OCI-LY7 (cell line): ENCODE measurements around the gene ACAP1. TPM values are rescaled to one million over a fixed set of nuclear protein-coding genes. Genes with fewer than 3 reads are reported as not detected.
A peak's percentile ranks its signal among the peaks of the same experiment; 100 is the strongest.

Source experiments
- BruUV-seq: library from RNA; stranded (reverse); fragments of 400-500 nt; replicated peaks from 2 replicates; lab custom pipeline; 2021; lab: Mats Ljungman, UMichigan
- CTCF ChIA-PET: fragments of 300-600 bp; sonication (Branson Sonifier 250); formaldehyde crosslinking; loops from one replicate; lab custom pipeline; 2022; ENCODE audit warnings: antibody characterized with exemption; ENCODE audit not compliant: unreplicated experiment; lab: Charles Lee
- POLR2A ChIA-PET: fragments of 300-600 bp; sonication (Branson Sonifier 250); formaldehyde crosslinking; loops from one replicate; lab custom pipeline; 2022; ENCODE audit warnings: antibody characterized with exemption; lab: Charles Lee
- DNase-seq: peaks from one replicate; pipeline ENCODE4 v3.0.0-alpha.2; 2015; ENCODE audit warnings: low spot score
- H2AFZ ChIP-seq: fragments of 200-600 bp; sonication (generic), shearing (Covaris generic); 2 replicates; pipeline ENCODE4 v1.6.1; 2014; ENCODE audit warnings: mild to moderate bottlenecking, antibody characterized with exemption, low read length, moderate library complexity
- H3K27ac ChIP-seq: fragments of 200-600 bp; sonication (generic); 2 replicates; pipeline ENCODE4 v1.5.1; 2014; ENCODE audit warnings: mixed run types, low read depth, mild to moderate bottlenecking, moderate library complexity, low read length, inconsistent platforms; ENCODE audit not compliant: poor library complexity, severe bottlenecking
- H3K36me3 ChIP-seq: fragments of 200-600 bp; sonication (generic); 2 replicates; pipeline ENCODE4 v1.6.1; 2014; ENCODE audit warnings: mild to moderate bottlenecking, antibody characterized with exemption, low read length, moderate library complexity, mixed read lengths; ENCODE audit not compliant: insufficient read depth
- H3K4me1 ChIP-seq: fragments of 200-600 bp; sonication (generic); 2 replicates; pipeline ENCODE4 v1.5.1; 2014; ENCODE audit warnings: mild to moderate bottlenecking, low read length; ENCODE audit not compliant: insufficient read depth, poor library complexity, severe bottlenecking
- H3K4me2 ChIP-seq: fragments of 200-600 bp; sonication (generic); 2 replicates; pipeline ENCODE4 v1.6.1; 2014; ENCODE audit warnings: mild to moderate bottlenecking, low read length
- H3K4me3 ChIP-seq: fragments of 200-600 bp; sonication (generic); 2 replicates; pipeline ENCODE4 v1.5.1; 2014; ENCODE audit warnings: mild to moderate bottlenecking, low read depth, low read length; ENCODE audit not compliant: poor library complexity, severe bottlenecking
- H3K79me2 ChIP-seq: fragments of 200-600 bp; sonication (generic); 2 replicates; pipeline ENCODE4 v1.6.1; 2016; ENCODE audit warnings: low read depth, mild to moderate bottlenecking, low read length, moderate library complexity, mixed read lengths; ENCODE audit not compliant: insufficient read depth
- H3K9me2 ChIP-seq: fragments of 200-600 bp; sonication (generic); 2 replicates; pipeline ENCODE4 v1.6.1; 2016; ENCODE audit warnings: mild to moderate bottlenecking, low read length, mixed read lengths; ENCODE audit not compliant: insufficient read depth
- H3K9me3 ChIP-seq: fragments of 200-600 bp; sonication (generic); 2 replicates; pipeline ENCODE4 v1.6.1; 2014; ENCODE audit warnings: mild to moderate bottlenecking, mixed run types, low read length, mixed read lengths
- H4K20me1 ChIP-seq: fragments of 200-600 bp; sonication (generic); 2 replicates; pipeline ENCODE4 v1.6.1; 2014; ENCODE audit warnings: mild to moderate bottlenecking, antibody characterized with exemption, low read length, moderate library complexity, mixed read lengths; ENCODE audit not compliant: insufficient read depth
- CTCF ChIP-seq: fragments of 200-600 bp; sonication (generic); conservative IDR thresholded peaks from 2 replicates; pipeline ENCODE4 v1.5.1; 2014; ENCODE audit warnings: mild to moderate bottlenecking, antibody characterized with exemption, low read length, moderate library complexity, mixed read lengths
- EZH2phosphoT487 ChIP-seq: fragments of 200-600 bp; sonication (generic); IDR thresholded peaks from 2 replicates; pipeline ENCODE4 v1.6.1; 2018; ENCODE audit warnings: low read depth, borderline replicate concordance, mild to moderate bottlenecking, mixed run types, antibody characterized with exemption, low read length, moderate library complexity, mixed read lengths
- intact Hi-C: fragments of 100-400 bp; cut with micrococcal nuclease; formaldehyde crosslinking; loops from one replicate; pipeline ENCODE4 v1.10.0; 2022; ENCODE audit not compliant: unreplicated experiment
- total RNA-seq, 2 experiments: library from RNA; depleted of rRNA in 1 of 2; stranded (reverse); fragments of >200 nt in 1 of 2; shearing (Covaris generic) in 1 of 2; gene quantifications; 2 replicates each; pipeline ENCODE4 v1.2.3, GENCODE V29; 2014 to 2022

Gene ACAP1
- total RNA-seq, 2 experiments from 2014 or later: 117 to 259 TPM

- no peak for DNase-seq
- no peaks in the 10 kb centered on the region for H3K9me3 ChIP-seq
- no peak overlapping the region for H3K4me3 ChIP-seq
- CTCF ChIA-PET: no interaction called here
- intact Hi-C loops: no loop called here
- no TSS peak for BruUV-seq
- no peaks in the 10 kb centered on the region for H3K4me1 ChIP-seq
- H3K4me2 ChIP-seq: no peak overlapping the region
- H2AFZ ChIP-seq: no peak overlapping the region
- peaks cover 88% of the 10 kb centered on the region for H3K36me3 ChIP-seq
- no peak overlapping the region for H3K27ac ChIP-seq
- no peaks in the 10 kb centered on the region for H3K9me2 ChIP-seq
- H3K79me2 ChIP-seq: no peaks in the 10 kb centered on the region
- no peak for TF ChIP-seq EZH2phosphoT487
- no peak for TF ChIP-seq CTCF
- H4K20me1 ChIP-seq: no peaks in the 10 kb centered on the region
- POLR2A ChIA-PET: interaction anchor here (1.8 kb wide), 1 partner anchor 8 kb away, joined by 3 read pairs; no protein-coding TSS in a partner anchor
Observed at GRCh38 chr17:7321466-7321865, 14.9 kb upstream of the ACAP1 start.

GRCh38 chr17:7322520-7323194, 13.7 kb upstream of the ACAP1 start:
- Histone ChIP-seq H3K4me1 (peaks cover 5% of the 10 kb centered on the region), H3K36me3 (peaks cover 86% of the 10 kb centered on the region), H3K27ac (no peak overlapping the region), H3K4me2 (no peak overlapping the region), H4K20me1 (no peaks in the 10 kb centered on the region), H3K79me2 (peaks cover under 1% of the 10 kb centered on the region; the same call in 1 of the 2 replicates), H3K9me3 (no peaks in the 10 kb centered on the region), H2AFZ (no peak overlapping the region), H3K4me3 (no peak overlapping the region), H3K9me2 (no peaks in the 10 kb centered on the region)
- ChIA-PET CTCF (no interaction called here), POLR2A (no interaction called here)
- intact Hi-C loops: no loop called here
- no TSS peak for BruUV-seq
- TF ChIP-seq CTCF (no peak), EZH2phosphoT487 (no peak)
- no peak for DNase-seq

- peak; percentile 45 for DNase-seq
- no peak overlapping the region for H2AFZ ChIP-seq
- ChIA-PET POLR2A (no interaction called here), CTCF (interaction anchor here (1.3 kb wide), 1 partner anchor 13 kb away, joined by 4 read pairs; no protein-coding TSS in a partner anchor)
- no peaks in the 10 kb centered on the region for H3K9me3 ChIP-seq
- intact Hi-C loops: loop anchor here (1.0 kb wide), 1 partner anchor 21 kb away; no protein-coding TSS in a partner anchor
- H3K4me1 ChIP-seq: peaks cover 14% of the 10 kb centered on the region
- peaks cover 12% of the 10 kb centered on the region; the same call in 1 of the 2 replicates for H3K79me2 ChIP-seq
- no peak overlapping the region for H3K27ac ChIP-seq
- BruUV-seq: no TSS peak
- no peak overlapping the region for H3K4me3 ChIP-seq
- no peak overlapping the region for H3K4me2 ChIP-seq
- H4K20me1 ChIP-seq: no peaks in the 10 kb centered on the region
- no peaks in the 10 kb centered on the region for H3K9me2 ChIP-seq
- peaks cover 73% of the 10 kb centered on the region for H3K36me3 ChIP-seq
- TF ChIP-seq EZH2phosphoT487 (no peak), CTCF (peak; percentile 94)
Observed at GRCh38 chr17:7323731-7324437, 12.4 kb upstream of the ACAP1 start.
